ENCODE data around the gene ATP8A2. TPM values are rescaled to one million over a fixed set of nuclear protein-coding genes. Genes with fewer than 3 reads are reported as not detected.

Gene ATP8A2
- total RNA-seq, 3 donors from 2014 or later (not counting 1 experiment from before 2014, with no cell fraction given): 0.43 to 0.68 (median 0.59) TPM

DNA sequence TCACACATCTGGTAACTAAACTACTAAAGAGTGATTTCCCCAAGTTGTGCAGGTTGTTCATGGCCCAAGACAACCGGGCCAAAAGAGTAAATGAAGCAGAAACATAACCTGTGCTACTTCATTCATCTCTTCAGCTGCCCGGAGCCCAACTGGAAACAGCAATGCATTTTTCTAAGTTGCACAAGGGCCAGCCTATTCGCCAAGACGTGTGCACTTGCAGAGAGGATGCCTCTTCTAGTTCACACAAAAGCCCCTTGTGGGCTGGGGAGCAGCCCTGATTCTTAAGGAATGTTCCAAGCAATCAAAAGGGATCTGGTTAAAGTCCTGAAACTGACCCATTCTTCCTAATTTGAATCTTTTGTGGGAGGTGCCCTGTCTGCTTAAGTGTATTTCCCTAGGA is 404.2 kb downstream of the ATP8A2 start:
- Mint-ChIP-seq H3K36me3 (no peaks in the 10 kb centered on the region), H3K9me3 (no peaks in the 10 kb centered on the region), H3K4me3 (no peak overlapping the region), H3K27ac (no peak overlapping the region), H3K27me3 (ENCODE audit: low read depth in 2 of 2) (peaks cover 8 to 15% of the 10 kb centered on the region in 2 donors), H3K4me1 (no peaks in the 10 kb centered on the region)
- intact Hi-C loops (cut with micrococcal nuclease): no loop called here
- ATAC-seq: no peak
- TF ChIP-seq CTCF (IDR thresholded peaks at IDR 0.05): no peak
- Histone ChIP-seq H3K4me1 (ENCODE audit: control insufficient read depth, insufficient read depth, low read length) (no peaks in the 10 kb centered on the region), H3K9me3 (ENCODE audit: control insufficient read depth, insufficient read depth, low read length) (no peaks in the 10 kb centered on the region), H3K36me3 (ENCODE audit: control insufficient read depth, insufficient read depth, low read length) (no peaks in the 10 kb centered on the region), H3K27me3 (ENCODE audit: control insufficient read depth, insufficient read depth, low read length) (no peaks in the 10 kb centered on the region), H3K27ac (ENCODE audit: low read length) (no peak overlapping the region), H3K4me3 (ENCODE audit: low read length) (no peak overlapping the region)
- 90% methylated on average over 4 of the region's 4 CpGs for WGBS (ENCODE audit: insufficient coverage)
- DNase-seq: no peak

- Histone ChIP-seq H3K36me3 (ENCODE audit: control insufficient read depth, insufficient read depth, low read length) (no peaks in the 10 kb centered on the region), H3K27ac (ENCODE audit: low read length) (no peak overlapping the region), H3K27me3 (ENCODE audit: control insufficient read depth, insufficient read depth, low read length) (no peaks in the 10 kb centered on the region), H3K9me3 (ENCODE audit: control insufficient read depth, insufficient read depth, low read length) (no peaks in the 10 kb centered on the region), H3K4me1 (ENCODE audit: control insufficient read depth, insufficient read depth, low read length) (no peaks in the 10 kb centered on the region), H3K4me3 (ENCODE audit: low read length) (no peak overlapping the region)
- 91% methylated on average over 7 of the region's 7 CpGs for WGBS (ENCODE audit: insufficient coverage)
- Mint-ChIP-seq H3K27ac (no peak overlapping the region), H3K4me1 (no peaks in the 10 kb centered on the region), H3K36me3 (no peaks in the 10 kb centered on the region), H3K4me3 (no peak overlapping the region), H3K9me3 (no peaks in the 10 kb centered on the region), H3K27me3 (ENCODE audit: low read depth in 2 of 2) (peaks cover 8 to 15% of the 10 kb centered on the region in 2 donors)
- intact Hi-C loops (cut with micrococcal nuclease): no loop called here
- TF ChIP-seq CTCF (IDR thresholded peaks at IDR 0.05): no peak
- no peak for ATAC-seq
- DNase-seq: no peak
These were observed 404.9 kb downstream of the ATP8A2 start for GRCh38 chr13:25776722-25777121.

DNA sequence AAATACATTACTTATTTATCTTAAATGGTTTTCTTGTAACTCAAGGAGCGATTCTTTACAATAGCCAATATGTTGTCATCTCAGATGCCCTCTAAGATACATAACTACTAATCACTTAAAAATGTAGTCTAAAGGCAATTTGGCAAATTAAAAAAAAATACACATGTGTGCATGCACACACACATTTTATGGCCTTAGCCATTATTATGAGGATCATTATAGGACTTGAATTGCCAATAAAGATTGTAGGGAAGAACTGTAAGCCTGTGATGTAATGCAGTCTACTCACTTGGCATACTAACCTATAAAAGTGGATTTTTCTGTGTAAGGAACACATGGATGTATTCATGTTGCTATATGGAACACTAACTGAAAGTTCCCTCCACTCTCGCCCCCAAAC is 405.7 kb downstream of the ATP8A2 start:
- no CpG with 5 or more reads among the region's 2 CpGs for WGBS (ENCODE audit: insufficient coverage)
- intact Hi-C loops (cut with micrococcal nuclease): no loop called here
- ATAC-seq: no peak

More for the DNA sequence above, 405.7 kb downstream of the ATP8A2 start:
- no peaks in the 10 kb centered on the region for H3K9me3 ChIP-seq (ENCODE audit: control insufficient read depth, insufficient read depth, low read length)
- Mint-ChIP-seq H3K4me1 (no peaks in the 10 kb centered on the region), H3K36me3 (no peaks in the 10 kb centered on the region), H3K4me3 (no peak overlapping the region), H3K9me3 (no peaks in the 10 kb centered on the region), H3K27me3 (ENCODE audit: low read depth in 2 of 2) (peaks cover 8 to 15% of the 10 kb centered on the region in 2 donors), H3K27ac (no peak overlapping the region)
- no peak for DNase-seq
- no peaks in the 10 kb centered on the region for H3K4me1 ChIP-seq (ENCODE audit: control insufficient read depth, insufficient read depth, low read length)
- no peak for TF ChIP-seq CTCF (IDR thresholded peaks at IDR 0.05)
- H3K27me3 ChIP-seq (ENCODE audit: control insufficient read depth, insufficient read depth, low read length): no peaks in the 10 kb centered on the region
- no peaks in the 10 kb centered on the region for H3K36me3 ChIP-seq (ENCODE audit: control insufficient read depth, insufficient read depth, low read length)
- H3K27ac ChIP-seq (ENCODE audit: low read length): no peak overlapping the region
- H3K4me3 ChIP-seq (ENCODE audit: low read length): no peak overlapping the region

All from natural killer cell (primary cell).